ENCODE results near the gene TEAD4.
A peak's percentile ranks its signal among the peaks of the same experiment; 100 is the strongest.

TEAD4 gene

GRCh38 chr12:2936301-2936700 is 22.9 kb upstream of the TEAD4 start:
- H3K36me3 ChIP-seq (ENCODE audit: control insufficient read depth in 5 of 5, insufficient read depth in 5 of 5, low read length in 5 of 5), result peaks cover 27 to 84% (median 69%) of the 10 kb centered on the region in 5 donors
- no peak overlapping the region for H3K9ac ChIP-seq (ENCODE audit: low read length in 5 of 5)
- H3K4me1 ChIP-seq (ENCODE audit: control insufficient read depth in 5 of 5, insufficient read depth in 5 of 5, low read length in 5 of 5), result no peaks in the 10 kb centered on the region
- no peaks in the 10 kb centered on the region for H3K27me3 ChIP-seq (ENCODE audit: control insufficient read depth in 5 of 5, insufficient read depth in 4 of 5, low read length in 5 of 5)
- no peak overlapping the region for H3K4me3 ChIP-seq (ENCODE audit: low read depth in 1 of 5, low read length in 5 of 5)
- no peaks in the 10 kb centered on the region for H3K9me3 ChIP-seq (ENCODE audit: control insufficient read depth in 5 of 5, low read length in 5 of 5)
- no peak overlapping the region for H3K27ac ChIP-seq (ENCODE audit: low read depth, low read length)

GRCh38 chr12:2937500-2937899 is 21.7 kb upstream of the TEAD4 start:
- Histone ChIP-seq H3K36me3 (ENCODE audit: control insufficient read depth in 5 of 5, insufficient read depth in 5 of 5, low read length in 5 of 5) (peaks cover 19 to 77% (median 57%) of the 10 kb centered on the region in 5 donors), H3K4me1 (ENCODE audit: control insufficient read depth in 5 of 5, insufficient read depth in 5 of 5, low read length in 5 of 5) (no peaks in the 10 kb centered on the region), H3K9me3 (ENCODE audit: control insufficient read depth in 5 of 5, low read length in 5 of 5) (no peaks in the 10 kb centered on the region), H3K9ac (ENCODE audit: low read length in 5 of 5) (no peak overlapping the region), H3K4me3 (ENCODE audit: low read depth in 1 of 5, low read length in 5 of 5) (no peak overlapping the region), H3K27me3 (ENCODE audit: control insufficient read depth in 5 of 5, insufficient read depth in 4 of 5, low read length in 5 of 5) (no peaks in the 10 kb centered on the region), H3K27ac (ENCODE audit: low read depth, low read length) (no peak overlapping the region)

- no peaks in the 10 kb centered on the region for H3K9me3 ChIP-seq (ENCODE audit: control insufficient read depth in 5 of 5, low read length in 5 of 5)
- H3K4me3 ChIP-seq (ENCODE audit: low read depth in 1 of 5, low read length in 5 of 5), result no peak overlapping the region
- H3K9ac ChIP-seq (ENCODE audit: low read length in 5 of 5), result no peak overlapping the region
- H3K27me3 ChIP-seq (ENCODE audit: control insufficient read depth in 5 of 5, insufficient read depth in 4 of 5, low read length in 5 of 5), result no peaks in the 10 kb centered on the region
- peaks cover 0 to 1% (median 0%) of the 10 kb centered on the region in 5 donors for H3K4me1 ChIP-seq (ENCODE audit: control insufficient read depth in 5 of 5, insufficient read depth in 5 of 5, low read length in 5 of 5)
- H3K36me3 ChIP-seq (ENCODE audit: control insufficient read depth in 5 of 5, insufficient read depth in 5 of 5, low read length in 5 of 5), result peaks cover 17 to 65% (median 55%) of the 10 kb centered on the region in 5 donors
- H3K27ac ChIP-seq (ENCODE audit: low read depth, low read length), result no peak overlapping the region
These were observed 20.0 kb upstream of the TEAD4 start for GRCh38 chr12:2939191-2939590.

GRCh38 chr12:2940564-2940963 is 18.6 kb upstream of the TEAD4 start:
- Histone ChIP-seq H3K9ac (ENCODE audit: low read length in 5 of 5) (no peak overlapping the region), H3K4me3 (ENCODE audit: low read depth in 1 of 5, low read length in 5 of 5) (no peak overlapping the region), H3K36me3 (ENCODE audit: control insufficient read depth in 5 of 5, insufficient read depth in 5 of 5, low read length in 5 of 5) (peaks cover 10 to 53% (median 43%) of the 10 kb centered on the region in 5 donors), H3K27me3 (ENCODE audit: control insufficient read depth in 5 of 5, insufficient read depth in 4 of 5, low read length in 5 of 5) (no peaks in the 10 kb centered on the region), H3K9me3 (ENCODE audit: control insufficient read depth in 5 of 5, low read length in 5 of 5) (no peaks in the 10 kb centered on the region), H3K4me1 (ENCODE audit: control insufficient read depth in 5 of 5, insufficient read depth in 5 of 5, low read length in 5 of 5) (peaks cover 0 to 7% (median 0%) of the 10 kb centered on the region in 5 donors), H3K27ac (ENCODE audit: low read depth, low read length) (no peak overlapping the region)

GRCh38 chr12:2941524-2941923 is 17.7 kb upstream of the TEAD4 start:
- no peaks in the 10 kb centered on the region for H3K27me3 ChIP-seq (ENCODE audit: control insufficient read depth in 5 of 5, insufficient read depth in 4 of 5, low read length in 5 of 5)
- no peak overlapping the region for H3K9ac ChIP-seq (ENCODE audit: low read length in 5 of 5)
- H3K4me3 ChIP-seq (ENCODE audit: low read depth in 1 of 5, low read length in 5 of 5), result no peak overlapping the region
- peaks cover 0 to 7% (median 0%) of the 10 kb centered on the region in 5 donors for H3K4me1 ChIP-seq (ENCODE audit: control insufficient read depth in 5 of 5, insufficient read depth in 5 of 5, low read length in 5 of 5)
- no peak overlapping the region for H3K27ac ChIP-seq (ENCODE audit: low read depth, low read length)
- no peaks in the 10 kb centered on the region for H3K9me3 ChIP-seq (ENCODE audit: control insufficient read depth in 5 of 5, low read length in 5 of 5)
- H3K36me3 ChIP-seq (ENCODE audit: control insufficient read depth in 5 of 5, insufficient read depth in 5 of 5, low read length in 5 of 5), result peaks cover 10 to 46% (median 38%) of the 10 kb centered on the region in 5 donors

GRCh38 chr12:2944401-2945047 is 14.7 kb upstream of the TEAD4 start:
- H3K27ac ChIP-seq (ENCODE audit: low read depth, low read length), result no peak overlapping the region
- H3K4me3 ChIP-seq (ENCODE audit: low read depth in 1 of 5, low read length in 5 of 5), result no peak overlapping the region
- no peak overlapping the region for H3K9ac ChIP-seq (ENCODE audit: low read length in 5 of 5)

GRCh38 chr12:2949411-2949810 is 9.8 kb upstream of the TEAD4 start:
- no peak overlapping the region for H3K4me3 ChIP-seq (ENCODE audit: low read depth in 1 of 5, low read length in 5 of 5)
- no peaks in the 10 kb centered on the region for H3K36me3 ChIP-seq (ENCODE audit: control insufficient read depth in 5 of 5, insufficient read depth in 5 of 5, low read length in 5 of 5)
- no peaks in the 10 kb centered on the region for H3K9me3 ChIP-seq (ENCODE audit: control insufficient read depth in 5 of 5, low read length in 5 of 5)
- H3K9ac ChIP-seq (ENCODE audit: low read length in 5 of 5), result no peak overlapping the region
- H3K27ac ChIP-seq (ENCODE audit: low read depth, low read length), result no peak overlapping the region
- no peaks in the 10 kb centered on the region for H3K27me3 ChIP-seq (ENCODE audit: control insufficient read depth in 5 of 5, insufficient read depth in 4 of 5, low read length in 5 of 5)
- H3K4me1 ChIP-seq (ENCODE audit: control insufficient read depth in 5 of 5, insufficient read depth in 5 of 5, low read length in 5 of 5), result peaks cover 0 to 4% (median 0%) of the 10 kb centered on the region in 5 donors

More at GRCh38 chr12:2944401-2945047, 14.7 kb upstream of the TEAD4 start:
- peaks cover 0 to 7% (median 0%) of the 10 kb centered on the region in 5 donors for H3K4me1 ChIP-seq (ENCODE audit: control insufficient read depth in 5 of 5, insufficient read depth in 5 of 5, low read length in 5 of 5)
- H3K36me3 ChIP-seq (ENCODE audit: control insufficient read depth in 5 of 5, insufficient read depth in 5 of 5, low read length in 5 of 5), result peaks cover 5 to 22% (median 18%) of the 10 kb centered on the region in 5 donors
- no peaks in the 10 kb centered on the region for H3K27me3 ChIP-seq (ENCODE audit: control insufficient read depth in 5 of 5, insufficient read depth in 4 of 5, low read length in 5 of 5)
- H3K9me3 ChIP-seq (ENCODE audit: control insufficient read depth in 5 of 5, low read length in 5 of 5), result no peaks in the 10 kb centered on the region

GRCh38 chr12:2955888-2956287 is 3.3 kb upstream of the TEAD4 start:
- Histone ChIP-seq H3K9ac (ENCODE audit: low read length in 5 of 5) (no peak overlapping the region), H3K27ac (ENCODE audit: low read depth, low read length) (no peak overlapping the region), H3K4me3 (ENCODE audit: low read depth in 1 of 5, low read length in 5 of 5) (no peak overlapping the region), H3K4me1 (ENCODE audit: control insufficient read depth in 5 of 5, insufficient read depth in 5 of 5, low read length in 5 of 5) (peaks cover 2 to 22% (median 19%) of the 10 kb centered on the region in 5 donors), H3K27me3 (ENCODE audit: control insufficient read depth in 5 of 5, insufficient read depth in 4 of 5, low read length in 5 of 5) (peaks cover 0 to 3% (median 0%) of the 10 kb centered on the region in 5 donors), H3K36me3 (ENCODE audit: control insufficient read depth in 5 of 5, insufficient read depth in 5 of 5, low read length in 5 of 5) (no peaks in the 10 kb centered on the region), H3K9me3 (ENCODE audit: control insufficient read depth in 5 of 5, low read length in 5 of 5) (no peaks in the 10 kb centered on the region)

GRCh38 chr12:2957816-2958431 is 1.3 kb upstream of the TEAD4 start:
- H3K4me1 ChIP-seq (ENCODE audit: control insufficient read depth in 5 of 5, insufficient read depth in 5 of 5, low read length in 5 of 5), result peaks cover 2 to 30% (median 22%) of the 10 kb centered on the region in 5 donors
- peaks cover 0 to 3% (median 0%) of the 10 kb centered on the region in 5 donors for H3K27me3 ChIP-seq (ENCODE audit: control insufficient read depth in 5 of 5, insufficient read depth in 4 of 5, low read length in 5 of 5)
- H3K4me3 ChIP-seq (ENCODE audit: low read depth in 1 of 5, low read length in 5 of 5), result peak overlapping the region; percentile 59 to 73 (median 66)
- H3K9ac ChIP-seq (ENCODE audit: low read length in 5 of 5), result peak overlapping the region in 3 of 5 donors; percentile 4 to 72 (median 51)
- H3K36me3 ChIP-seq (ENCODE audit: control insufficient read depth in 5 of 5, insufficient read depth in 5 of 5, low read length in 5 of 5), result no peaks in the 10 kb centered on the region
- peak overlapping the region; percentile 50 for H3K27ac ChIP-seq (ENCODE audit: low read depth, low read length)
- H3K9me3 ChIP-seq (ENCODE audit: control insufficient read depth in 5 of 5, low read length in 5 of 5), result no peaks in the 10 kb centered on the region

- H3K9ac ChIP-seq (ENCODE audit: low read length in 5 of 5), result peak overlapping the region; percentile 4 to 72 (median 51)
- H3K9me3 ChIP-seq (ENCODE audit: control insufficient read depth in 5 of 5, low read length in 5 of 5), result no peaks in the 10 kb centered on the region
- H3K4me3 ChIP-seq (ENCODE audit: low read depth in 1 of 5, low read length in 5 of 5), result peak overlapping the region; percentile 59 to 73 (median 66)
- peaks cover 0 to 7% (median 2%) of the 10 kb centered on the region in 5 donors for H3K27me3 ChIP-seq (ENCODE audit: control insufficient read depth in 5 of 5, insufficient read depth in 4 of 5, low read length in 5 of 5)
- peak overlapping the region; percentile 50 for H3K27ac ChIP-seq (ENCODE audit: low read depth, low read length)
- no peaks in the 10 kb centered on the region for H3K36me3 ChIP-seq (ENCODE audit: control insufficient read depth in 5 of 5, insufficient read depth in 5 of 5, low read length in 5 of 5)
- H3K4me1 ChIP-seq (ENCODE audit: control insufficient read depth in 5 of 5, insufficient read depth in 5 of 5, low read length in 5 of 5), result peaks cover 2 to 37% (median 22%) of the 10 kb centered on the region in 5 donors
These were observed 585 bp upstream of the TEAD4 start for GRCh38 chr12:2958432-2959191.

Data from subcutaneous abdominal adipose tissue (tissue), 5 donors.